Epithelial cell of proximal tubule (primary cell): ENCODE measurements around the gene MORN4. TPM values are rescaled to one million over a fixed set of nuclear protein-coding genes. Genes with fewer than 3 reads are reported as not detected.

ENCODE experiments used
- DNase-seq: peaks from one replicate; pipeline ENCODE4 v3.0.0-alpha.2; 2011; ENCODE audit warnings: low read depth
- H3K4me3 ChIP-seq: 2 replicates; pipeline ENCODE4 v1.5.1; 2011; ENCODE audit warnings: low read depth, mild to moderate bottlenecking, low read length
- total RNA-seq: library from RNA; depleted of rRNA; stranded (reverse); fragments of >200 nt; gene quantifications from 2 replicates; pipeline ENCODE4 v1.2.3, GENCODE V29; 2015
- TF ChIP-seq, protein P1 (sequence below): conservative IDR thresholded peaks from 2 replicates; pipeline ENCODE4 v1.5.1; 2012; ENCODE audit warnings: low read depth, mild to moderate bottlenecking, low read length

MORN4 gene
- 3.6 and 5.7 TPM in 2 replicates for total RNA-seq

DNA sequence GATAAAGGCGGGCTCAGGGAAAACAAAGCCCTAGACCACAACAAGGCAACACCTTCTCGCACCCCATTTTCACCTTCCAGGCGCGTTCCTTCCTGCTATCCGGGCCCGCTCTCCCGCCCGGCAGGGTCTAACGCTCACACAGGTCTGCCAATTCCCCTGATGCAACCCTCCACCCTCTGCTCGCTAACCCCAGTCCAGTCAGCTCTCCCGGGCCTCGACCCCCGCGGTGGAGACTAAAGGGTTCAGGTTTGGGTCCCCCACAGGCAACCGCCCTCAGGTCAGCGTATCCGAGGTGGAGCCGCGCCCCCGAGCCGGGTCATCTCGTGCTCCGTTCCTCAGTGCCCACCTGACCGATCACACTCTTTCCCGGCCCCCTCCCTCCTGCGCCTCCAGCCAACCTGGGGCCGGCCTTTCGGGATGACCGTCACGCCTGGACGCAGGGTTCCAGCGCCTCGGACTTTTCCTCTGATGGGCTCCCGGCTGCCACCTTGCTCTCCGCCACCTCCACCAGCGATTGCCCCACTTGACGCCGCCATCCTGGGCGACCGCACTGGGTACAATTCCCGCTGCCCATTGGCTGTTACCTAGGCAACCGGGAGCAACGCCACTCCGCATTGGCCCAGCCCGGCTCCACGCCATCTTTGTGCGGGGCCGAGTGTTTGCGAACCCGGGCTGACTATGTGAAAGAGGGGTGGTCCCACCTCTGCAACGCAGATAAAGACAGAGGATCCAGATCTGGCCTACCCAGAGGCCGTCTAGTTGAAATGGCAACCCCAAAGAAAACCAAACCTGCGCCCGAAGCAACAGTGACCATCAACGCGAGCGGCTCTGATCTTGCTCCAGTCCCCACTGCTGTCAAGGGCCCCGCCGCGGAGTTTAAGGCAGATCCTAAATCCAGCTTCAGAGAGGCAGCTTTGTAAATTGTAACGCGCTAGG lies at the start of gene MORN4:
Gene MORN4 (minus strand): TSS at position 552 of the 936 bp plus-strand sequence. CDS start 13,847 bp downstream, outside the sequence.
- DNase-seq = no peak
- peak within 1 kb of the TSS; percentile 90 for H3K4me3 ChIP-seq
- TF ChIP-seq, protein P1, sequence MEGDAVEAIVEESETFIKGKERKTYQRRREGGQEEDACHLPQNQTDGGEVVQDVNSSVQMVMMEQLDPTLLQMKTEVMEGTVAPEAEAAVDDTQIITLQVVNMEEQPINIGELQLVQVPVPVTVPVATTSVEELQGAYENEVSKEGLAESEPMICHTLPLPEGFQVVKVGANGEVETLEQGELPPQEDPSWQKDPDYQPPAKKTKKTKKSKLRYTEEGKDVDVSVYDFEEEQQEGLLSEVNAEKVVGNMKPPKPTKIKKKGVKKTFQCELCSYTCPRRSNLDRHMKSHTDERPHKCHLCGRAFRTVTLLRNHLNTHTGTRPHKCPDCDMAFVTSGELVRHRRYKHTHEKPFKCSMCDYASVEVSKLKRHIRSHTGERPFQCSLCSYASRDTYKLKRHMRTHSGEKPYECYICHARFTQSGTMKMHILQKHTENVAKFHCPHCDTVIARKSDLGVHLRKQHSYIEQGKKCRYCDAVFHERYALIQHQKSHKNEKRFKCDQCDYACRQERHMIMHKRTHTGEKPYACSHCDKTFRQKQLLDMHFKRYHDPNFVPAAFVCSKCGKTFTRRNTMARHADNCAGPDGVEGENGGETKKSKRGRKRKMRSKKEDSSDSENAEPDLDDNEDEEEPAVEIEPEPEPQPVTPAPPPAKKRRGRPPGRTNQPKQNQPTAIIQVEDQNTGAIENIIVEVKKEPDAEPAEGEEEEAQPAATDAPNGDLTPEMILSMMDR = no peak

DNA sequence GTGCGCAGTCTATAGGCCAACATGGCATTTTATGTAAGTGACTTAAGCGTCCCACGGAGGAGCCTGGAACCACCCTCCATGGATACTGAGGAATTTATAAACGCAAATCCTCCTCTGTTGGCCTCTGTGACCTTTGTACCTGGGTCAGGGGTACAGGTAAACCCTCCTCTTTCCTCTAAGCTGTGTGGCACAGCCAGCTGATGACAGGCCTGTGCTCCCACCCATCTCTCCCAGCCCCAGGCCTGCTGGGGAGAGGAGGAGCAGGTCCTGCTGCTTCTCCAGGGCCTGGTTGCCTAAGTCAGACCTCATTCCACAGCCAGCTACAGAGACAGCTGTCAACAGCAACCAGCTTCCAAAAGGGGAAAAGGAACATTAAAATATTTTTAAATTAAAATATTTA lies 48.7 kb upstream of the MORN4 start:
- TF ChIP-seq, protein P1 = no peak
- no peak for DNase-seq
- no peak overlapping the region for H3K4me3 ChIP-seq

DNA sequence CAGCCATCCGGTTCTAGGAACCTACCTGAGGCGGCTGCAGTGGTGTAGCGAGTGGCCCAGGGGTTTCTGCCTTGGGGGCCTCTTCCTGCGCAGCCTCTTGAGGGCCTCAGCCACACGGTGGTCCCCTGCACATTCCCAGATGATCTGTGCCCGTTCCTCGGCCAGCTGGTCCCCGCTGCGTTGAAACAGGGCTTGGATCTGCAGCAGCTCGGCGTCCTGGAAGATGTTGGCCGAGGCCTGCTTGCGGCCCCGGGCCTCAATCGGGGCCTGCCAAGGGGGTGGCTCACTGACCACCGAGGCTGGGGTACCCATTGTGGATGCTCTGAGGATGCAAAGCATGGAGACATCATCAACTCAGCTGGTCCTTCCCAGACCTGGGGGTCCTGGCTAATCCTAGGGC lies 46.3 kb upstream of the MORN4 start:
- DNase-seq = no peak
- TF ChIP-seq, protein P1 = no peak
- no peak overlapping the region for H3K4me3 ChIP-seq

DNA sequence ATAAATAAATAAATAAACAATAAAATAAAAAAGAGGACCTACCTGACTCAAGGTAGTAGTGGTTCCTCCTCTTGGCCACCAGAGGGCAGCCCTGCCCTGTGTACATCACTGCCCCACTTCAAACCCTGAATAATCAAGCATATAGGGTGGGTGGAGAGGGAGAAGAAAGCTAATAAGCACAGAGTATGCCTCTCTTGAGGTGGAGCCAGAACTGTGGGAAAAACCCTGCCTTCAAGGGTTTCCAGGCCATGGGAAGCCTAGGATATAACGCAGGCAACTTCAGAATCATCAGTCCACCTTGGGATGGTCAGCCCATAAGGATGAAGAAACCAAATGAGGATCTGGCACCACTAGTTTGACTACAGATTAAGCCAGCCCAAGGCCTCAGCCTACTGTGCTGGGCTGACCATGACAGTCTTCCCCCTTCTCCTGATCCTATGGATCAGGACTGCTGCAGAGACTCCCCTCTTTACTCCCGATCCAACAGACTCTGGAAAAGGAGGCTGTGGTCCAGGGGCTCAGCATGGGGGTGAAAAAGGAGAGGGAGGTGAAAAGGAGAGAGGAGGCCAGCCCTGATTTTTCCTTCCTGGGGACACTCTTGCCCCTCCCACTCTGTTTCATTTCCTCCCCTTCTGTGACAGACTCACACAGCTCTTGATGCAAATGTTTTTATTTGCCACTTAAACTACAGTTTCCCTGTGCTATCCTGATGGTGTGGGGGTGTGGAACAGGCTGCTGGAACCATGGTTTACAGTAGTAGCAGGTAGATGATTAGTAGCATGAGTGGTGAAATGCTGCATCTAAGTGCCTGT lies 43.7 kb upstream of the MORN4 start:
- DNase-seq = no peak
- no peak overlapping the region for H3K4me3 ChIP-seq
- TF ChIP-seq, protein P1 = peak; percentile 93

DNA sequence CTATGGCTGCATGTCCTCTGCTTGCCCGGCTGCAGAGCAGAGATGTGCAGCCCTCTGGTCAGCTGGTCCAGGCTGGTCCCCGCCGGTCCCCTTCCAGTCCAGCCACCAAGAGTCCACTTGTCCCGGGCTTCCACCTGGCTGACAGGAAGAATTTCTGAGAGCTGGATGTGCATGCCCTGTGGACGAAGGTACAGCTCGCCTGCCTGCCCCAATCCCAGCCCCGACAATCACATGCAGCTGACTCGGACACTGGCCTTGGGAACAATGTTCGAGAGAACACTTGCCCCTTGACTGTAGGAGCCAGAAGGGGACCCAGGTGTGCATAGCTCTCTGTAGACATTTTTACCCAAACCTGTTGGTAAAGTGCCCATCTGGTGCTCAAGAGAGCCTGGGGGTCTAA lies 41.9 kb upstream of the MORN4 start:
- no peak for DNase-seq
- H3K4me3 ChIP-seq = no peak overlapping the region
- TF ChIP-seq, protein P1 = no peak

DNA sequence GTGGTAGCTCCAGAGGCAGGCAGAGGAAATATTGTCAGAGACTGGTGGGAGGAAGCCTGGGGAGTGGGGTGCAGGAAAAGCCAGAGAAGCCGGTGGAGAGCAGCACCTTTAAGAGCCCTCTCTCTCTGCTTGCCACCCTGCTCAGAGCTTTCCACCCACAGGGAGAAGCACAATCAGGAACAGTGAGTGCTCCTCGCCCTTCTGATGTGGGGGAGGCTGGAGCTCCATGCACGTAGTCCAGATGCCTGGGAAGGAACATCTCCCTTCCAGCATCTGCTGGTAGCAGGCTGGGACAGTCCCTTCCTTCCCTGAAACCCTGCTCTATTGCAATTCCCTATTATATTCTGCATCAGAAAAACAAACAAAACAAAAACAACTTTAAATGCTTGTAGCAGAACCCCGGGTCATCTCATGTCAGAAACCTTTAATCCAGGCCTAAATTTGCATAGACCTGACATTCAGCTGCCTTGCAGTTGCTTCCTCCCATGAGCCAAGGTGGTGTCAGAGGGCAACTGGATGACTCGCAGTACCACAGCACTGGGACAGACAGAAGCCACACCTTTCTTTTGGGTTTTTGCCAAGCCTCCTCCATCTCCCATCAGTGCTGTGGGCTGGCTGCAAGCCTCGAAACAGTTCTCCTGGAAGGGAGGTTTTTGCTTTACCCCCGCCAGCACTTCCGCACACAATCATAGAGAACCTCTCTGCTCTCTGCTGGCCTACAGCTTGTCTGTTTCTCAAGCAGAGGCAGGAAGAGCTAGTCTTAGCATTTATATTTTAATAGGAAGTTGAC lies 40.6 kb upstream of the MORN4 start:
- DNase-seq = no peak
- TF ChIP-seq, protein P1 = no peak
- no peak overlapping the region for H3K4me3 ChIP-seq
